ENCODE results near the gene BBX. TPM values are rescaled to one million over a fixed set of nuclear protein-coding genes. Genes with fewer than 3 reads are reported as not detected.

The BBX gene
- total and polyA plus RNA-seq, 2 of the 4 experiments (the other 2 are of a cell fraction), result 13.6 to 107 TPM

- dilution Hi-C loops (cut with HindIII; ENCODE audit: low sequenced_read_pairs, unreplicated experiment) (no loop called here), in situ Hi-C loops (cut with MboI; ENCODE audit: low sequenced_read_pairs) (no loop called here), intact Hi-C loops (cut with micrococcal nuclease) (no loop called here)
- no peaks in the 10 kb centered on the region for H3K4me1 ChIP-seq (ENCODE audit: control insufficient read depth, insufficient read depth, low read length)
- no peak overlapping the region for H3K4me2 ChIP-seq (ENCODE audit: low read depth, low read length)
- H4K91ac ChIP-seq (ENCODE audit: insufficient read depth, low read depth, low read length), result no peak overlapping the region
- H3K36me3 ChIP-seq (ENCODE audit: control insufficient read depth, insufficient read depth, low read length), result peaks cover 2% of the 10 kb centered on the region
- no peak overlapping the region for H2AFZ ChIP-seq (replicated peaks; ENCODE audit: low read length, poor library complexity)
- no peak overlapping the region for H2AK9ac ChIP-seq (replicated peaks; ENCODE audit: low read depth, low read length, poor library complexity)
- DNase-seq, result no peak
- no peak overlapping the region for H3K4me3 ChIP-seq (ENCODE audit: insufficient read depth, low read depth, low read length)
- H3K79me1 ChIP-seq (ENCODE audit: low read depth in 1 of 2, low read length in 2 of 2), result peaks cover 4 to 11% of the 10 kb centered on the region in 2 experiments; a peak in 3 of 4 replicates
- no peak overlapping the region for H2BK20ac ChIP-seq (ENCODE audit: low read depth, low read length)
- H4K5ac ChIP-seq (ENCODE audit: low read depth, low read length), result no peak overlapping the region
- H2BK5ac ChIP-seq (ENCODE audit: low read depth, low read length, poor library complexity, severe bottlenecking), result no peak overlapping the region
- ATAC-seq (ENCODE audit: low read depth), result no peak
- ChIA-PET POLR2A (ENCODE audit: unreplicated experiment) (interaction anchor here (0.6 kb wide), 1 partner anchor 273 kb away, joined by 5 read pairs; no protein-coding TSS in a partner anchor), CTCF (no interaction called here)
- H2AK5ac ChIP-seq (ENCODE audit: low read depth, low read length), result no peak overlapping the region
- no peak overlapping the region for H2BK120ac ChIP-seq (ENCODE audit: low read depth, low read length)
- no peaks in the 10 kb centered on the region for H3K9me3 ChIP-seq (ENCODE audit: control insufficient read depth, insufficient read depth, low read length)
- no TSS peak for BruUV-seq (replicated peaks)
- peaks cover 3% of the 10 kb centered on the region; the same call in 1 of the 2 replicates for H4K20me1 ChIP-seq (ENCODE audit: insufficient read depth, low read length)
- no peak overlapping the region for H3K9ac ChIP-seq (ENCODE audit: low read depth, low read length)
- no peak overlapping the region for H4K8ac ChIP-seq (ENCODE audit: low read depth in 2 of 2, low read length in 2 of 2)
- H3K4ac ChIP-seq (ENCODE audit: low read depth, low read length), result no peak overlapping the region
- 67% methylated on average over 1 of the region's 1 CpG; no CpG with 5 or more reads in 1 of the 2 experiments for WGBS, 2 experiments (ENCODE audit: extremely low coverage in 2 of 2, insufficient read length in 1 of 2)
- H3K9me1 ChIP-seq (ENCODE audit: insufficient read depth, low read length), result peaks cover 2% of the 10 kb centered on the region; the same call in 1 of the 2 replicates
- H3K27me3 ChIP-seq (ENCODE audit: control insufficient read depth, insufficient read depth, low read length), result no peaks in the 10 kb centered on the region
- no peak overlapping the region for H3K56ac ChIP-seq (ENCODE audit: extremely low read depth, insufficient read depth, low read length)
- no peak overlapping the region for H3K27ac ChIP-seq (ENCODE audit: insufficient read depth, low read length)
- H3K14ac ChIP-seq (replicated peaks; ENCODE audit: low read depth, low read length), result no peak overlapping the region
- no peak overlapping the region for H3K23ac ChIP-seq (ENCODE audit: low read depth, low read length)
- no peak overlapping the region for H2BK15ac ChIP-seq (ENCODE audit: low read depth, low read length)
- no peak for TF ChIP-seq RAD21 (IDR thresholded peaks at IDR 0.05; ENCODE audit: low read length)
- no peak for TF ChIP-seq MAZ (IDR thresholded peaks at IDR 0.05; ENCODE audit: borderline replicate concordance, low read depth, low read length)
- H3K18ac ChIP-seq (ENCODE audit: low read depth, low read length), result no peak overlapping the region
Observed at GRCh38 chr3:107588217-107588616, 65.5 kb downstream of the BBX start.

Measured in IMR-90 (cell line).